ENCODE measurements around the gene FCHO1.
"Not testable (repeated sequence)": the region's sequence is repeated elsewhere in the genome, so short reads cannot be mapped to it uniquely, and the experiment has no call there.

The FCHO1 gene

GRCh38 chr19:17794412-17794730 is 43.1 kb downstream of the FCHO1 start:
- no peak for DNase-seq (ENCODE audit: low spot score)

GRCh38 chr19:17794731-17795494 is 43.6 kb downstream of the FCHO1 start, which contains the start of gene B3GNT3:
TSS of gene B3GNT3 (plus strand) at chr19:17795138. CDS start at chr19:17807808, 12,670 bp downstream.
- no peak for DNase-seq (ENCODE audit: low spot score)

DNA sequence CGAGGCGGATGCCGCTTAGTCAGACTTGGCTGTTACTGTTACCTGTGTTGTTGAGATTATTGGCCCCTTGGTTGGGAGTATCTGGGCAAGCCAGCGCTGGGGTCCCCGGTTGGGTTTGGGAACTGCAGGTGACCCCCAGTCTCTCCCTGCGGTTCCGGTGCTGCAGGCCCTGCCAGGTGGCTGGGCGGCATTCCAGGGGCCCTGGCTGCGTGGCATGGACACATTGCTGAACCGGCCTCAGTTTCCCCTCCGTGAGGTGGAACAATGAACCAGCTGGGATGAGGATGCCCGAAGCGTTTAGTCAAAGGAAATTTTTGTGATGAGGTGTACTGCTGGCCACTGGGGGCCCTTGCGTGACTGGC is 44.2 kb downstream of the FCHO1 start:
- DNase-seq (ENCODE audit: low spot score): no peak

- DNase-seq (ENCODE audit: low spot score): no peak
These were observed 44.9 kb downstream of the FCHO1 start for GRCh38 chr19:17796013-17796837.

DNA sequence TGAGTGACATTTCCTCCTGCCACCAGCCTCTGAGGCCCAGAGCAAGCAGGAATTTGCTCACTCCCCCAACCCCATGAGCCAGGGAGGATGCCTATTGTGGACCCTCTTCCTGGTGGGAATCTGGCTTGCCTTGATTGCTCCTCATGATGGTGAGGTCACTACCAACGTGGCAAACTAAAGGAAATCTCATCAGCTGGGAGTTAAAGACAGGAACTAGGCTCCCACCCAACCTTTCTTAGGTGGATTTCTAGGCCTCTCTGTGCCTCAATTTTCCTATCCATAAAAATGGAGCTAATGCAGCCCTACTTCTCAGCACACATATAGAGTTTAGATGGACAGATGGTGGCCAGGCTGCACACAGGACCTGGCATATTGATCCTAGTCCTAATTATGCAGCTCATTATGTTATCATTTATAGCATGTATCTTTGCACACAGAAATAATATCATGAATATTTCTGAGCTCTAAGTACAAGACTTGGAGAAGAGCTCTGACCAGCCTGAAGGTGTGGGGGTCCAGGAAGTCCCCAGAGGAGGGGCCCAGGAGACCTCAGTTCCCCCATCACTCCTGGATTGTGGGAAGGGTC is 45.7 kb downstream of the FCHO1 start:
- DNase-seq (ENCODE audit: low spot score): no peak

- DNase-seq (ENCODE audit: low spot score): no peak
These were observed 46.3 kb downstream of the FCHO1 start for GRCh38 chr19:17797424-17798201.

DNA sequence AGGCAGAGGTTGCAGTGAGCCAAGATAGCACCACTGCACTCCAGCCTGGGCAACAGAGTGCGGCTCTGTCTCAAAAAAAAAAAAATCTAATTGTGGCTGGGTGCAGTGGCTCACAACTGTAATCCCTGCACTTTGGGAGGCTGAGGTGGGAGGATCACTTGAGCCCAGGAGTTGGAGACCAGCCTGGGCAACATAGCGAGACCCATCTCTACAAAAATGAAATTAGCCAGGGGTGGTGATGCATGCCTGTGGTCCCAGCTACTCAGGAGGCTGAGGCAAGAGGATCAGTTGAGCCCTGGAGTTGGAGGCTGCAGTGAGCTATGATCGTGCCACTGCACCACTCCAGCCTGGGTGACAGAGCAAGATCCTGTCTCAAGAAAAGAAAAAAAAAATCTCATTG is 47.3 kb downstream of the FCHO1 start:
- DNase-seq (ENCODE audit: low spot score): not testable (repeated sequence)

GRCh38 chr19:17802137-17802858 is 51.0 kb downstream of the FCHO1 start:
- no peak for DNase-seq (ENCODE audit: low spot score)

DNA sequence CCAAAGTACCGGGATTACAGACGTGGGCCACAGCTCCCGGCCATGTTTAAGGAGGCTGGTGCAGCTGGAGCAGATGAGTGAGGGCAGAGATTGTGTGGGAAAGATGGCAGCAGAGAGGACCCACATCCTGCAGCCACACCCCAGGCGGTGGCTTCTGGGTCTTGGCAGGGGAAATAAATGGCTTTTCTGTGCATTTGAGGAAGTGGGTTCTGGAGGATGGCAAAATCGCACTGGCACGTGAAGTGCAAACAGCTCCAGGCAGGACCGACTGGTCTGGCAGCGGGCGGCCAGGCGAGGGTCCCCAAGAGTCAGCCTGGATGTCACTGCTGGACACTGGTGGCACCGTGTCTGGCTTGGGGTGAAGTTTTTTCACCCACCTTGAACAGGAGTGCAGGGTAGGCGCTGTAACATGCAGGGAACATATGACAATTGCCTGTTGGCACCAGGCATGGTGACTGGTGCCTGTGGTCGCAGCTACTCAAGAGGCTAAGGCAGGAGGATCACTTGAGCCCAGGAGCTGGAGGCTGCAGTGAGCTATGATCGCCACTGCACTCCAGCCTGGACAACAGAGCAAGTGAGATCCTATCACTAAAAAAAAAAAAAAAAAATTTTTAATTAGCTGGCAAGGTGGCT is 52.1 kb downstream of the FCHO1 start:
- DNase-seq (ENCODE audit: low spot score): no peak

- no peak for DNase-seq (ENCODE audit: low spot score)
These were observed 54.1 kb downstream of the FCHO1 start for GRCh38 chr19:17805427-17805826.

DNA sequence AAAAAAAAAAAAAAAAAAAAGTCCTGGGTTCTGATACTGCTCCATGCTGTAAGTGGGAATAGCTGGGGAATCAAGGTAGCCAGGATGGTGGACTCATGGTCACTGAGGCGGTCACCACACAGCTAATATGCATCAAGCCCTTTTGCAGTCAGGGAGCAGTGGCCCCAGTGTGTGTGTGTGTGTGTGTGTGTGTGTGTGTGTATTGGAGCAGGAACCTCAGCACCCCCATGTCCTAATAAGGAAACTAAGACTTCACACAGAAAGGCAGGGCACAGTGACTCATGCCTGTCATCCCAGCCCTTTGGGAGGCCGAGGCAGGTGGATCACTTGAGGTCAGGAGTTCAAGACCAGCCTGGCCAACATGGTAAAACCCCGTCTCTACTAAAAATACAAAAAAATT is 55.7 kb downstream of the FCHO1 start:
- no peak for DNase-seq (ENCODE audit: low spot score)

- DNase-seq (ENCODE audit: low spot score): no peak
These were observed 56.5 kb downstream of the FCHO1 start for GRCh38 chr19:17807731-17808316.

GRCh38 chr19:17811103-17811502 is 59.8 kb downstream of the FCHO1 start:
- DNase-seq (ENCODE audit: low spot score): no peak

GRCh38 chr19:17811681-17812080 is 60.4 kb downstream of the FCHO1 start:
- no peak for DNase-seq (ENCODE audit: low spot score)

GRCh38 chr19:17812099-17812498 is 60.8 kb downstream of the FCHO1 start:
- DNase-seq (ENCODE audit: low spot score): no peak

DNA sequence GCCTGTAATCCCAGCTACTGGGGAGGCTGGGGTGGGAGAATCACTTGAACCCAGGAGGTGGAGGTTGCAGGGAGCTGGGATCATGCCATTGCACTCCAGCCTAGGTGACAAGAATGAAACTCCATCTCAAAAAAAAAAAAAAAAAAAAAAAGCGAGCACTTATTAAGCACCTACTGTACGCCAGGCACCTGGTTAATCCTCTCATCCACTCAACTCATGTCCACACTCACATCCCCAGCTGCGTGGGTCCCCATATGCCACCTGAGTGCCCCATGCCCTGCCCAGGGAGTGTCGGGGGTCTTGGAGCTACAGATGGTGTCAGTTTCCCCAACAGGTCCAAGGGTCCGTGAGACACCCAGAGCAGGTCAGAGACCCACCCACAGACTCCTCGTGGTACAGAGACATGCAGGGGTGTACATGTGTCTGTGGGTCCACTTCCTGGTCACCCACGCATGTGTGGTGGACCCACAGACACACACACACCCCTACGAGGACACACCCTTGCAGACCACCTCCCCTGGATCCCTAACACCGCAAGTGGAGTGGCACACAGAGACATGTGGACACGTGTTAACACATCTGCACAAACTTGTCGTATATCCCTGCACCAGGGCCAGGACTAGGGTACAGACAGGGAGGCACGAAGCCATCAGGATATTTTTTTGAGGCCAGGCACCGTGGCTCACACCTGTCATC is 66.5 kb downstream of the FCHO1 start:
- DNase-seq (ENCODE audit: low spot score): no peak

DNA sequence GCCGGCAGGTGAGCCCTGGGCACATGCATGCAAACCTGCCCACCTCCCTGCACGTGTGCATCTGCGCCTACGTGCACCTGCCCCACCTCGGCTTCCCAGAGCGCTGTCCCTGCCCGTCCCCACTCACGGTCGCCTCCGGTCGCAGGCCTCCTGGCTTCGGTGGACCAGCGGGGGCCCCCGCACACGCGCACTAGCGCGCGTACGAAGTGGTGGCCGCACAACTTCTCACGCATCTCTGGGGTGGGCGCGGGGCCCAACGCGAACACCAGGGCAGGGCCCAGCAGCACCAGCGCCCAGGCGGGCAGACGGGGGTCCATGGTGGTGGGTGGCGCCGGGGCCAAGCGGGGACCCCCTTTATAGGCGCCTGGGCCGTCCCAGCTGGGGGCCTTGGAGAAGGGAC is 69.9 kb downstream of the FCHO1 start, which contains the start of gene INSL3:
Gene INSL3, minus strand, starts transcription at position 330 of the 400 bp plus-strand sequence. Its CDS starts 13 bp downstream, at position 317.
- no peak for DNase-seq (ENCODE audit: low spot score)

- DNase-seq (ENCODE audit: low spot score): no peak
These were observed 73.1 kb downstream of the FCHO1 start for GRCh38 chr19:17824339-17824738.

DNA sequence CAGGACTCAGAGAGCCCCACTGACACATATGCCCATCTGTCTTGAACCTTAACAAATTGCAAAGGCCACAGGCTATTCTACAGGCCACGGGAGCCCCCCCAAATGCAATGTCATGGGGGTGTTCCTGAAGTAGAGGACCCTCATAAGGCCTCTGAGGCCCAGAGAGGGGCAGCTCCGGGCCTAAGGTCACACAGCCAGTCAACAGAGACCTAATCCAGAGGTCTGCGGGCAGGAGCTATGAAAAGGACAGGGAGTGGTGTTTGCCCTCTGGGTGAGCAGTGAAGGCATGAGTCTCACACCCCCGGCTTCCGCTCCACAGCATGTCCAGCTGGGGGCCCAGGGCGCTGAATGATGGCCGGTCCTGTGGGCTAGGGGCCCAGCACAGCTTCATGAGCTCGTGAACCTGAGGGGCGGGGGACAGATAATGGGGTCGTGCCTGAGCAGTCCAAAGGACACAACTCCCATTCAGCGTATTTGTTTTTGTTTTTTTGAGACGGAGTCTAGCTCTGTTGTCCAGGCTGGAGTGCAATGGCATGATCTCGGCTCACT is 75.3 kb downstream of the FCHO1 start:
- DNase-seq (ENCODE audit: low spot score): no peak

Data from globus pallidus (tissue), 1 donor.